Measurements from ENCODE around the gene GTF3C5.
"Not testable (repeated sequence)": the region's sequence is repeated elsewhere in the genome, so short reads cannot be mapped to it uniquely, and the experiment has no call there.

- not testable (repeated sequence) for TF ChIP-seq CUX1 (IDR thresholded peaks at IDR 0.05; ENCODE audit: insufficient replicate concordance, low read depth, low read length); RELA (IDR thresholded peaks at IDR 0.05; ENCODE audit: borderline replicate concordance, partially characterized antibody); EP300 (IDR thresholded peaks at IDR 0.05; ENCODE audit: borderline replicate concordance in 1 of 2, control insufficient read depth in 1 of 2, low read depth in 2 of 2, low read length in 2 of 2); CTCF (IDR thresholded peaks at IDR 0.05 in 2 of 3, conservative IDR thresholded peaks at IDR 0.05 in 1 of 3; ENCODE audit: control insufficient read depth in 2 of 3, extremely low read depth in 1 of 3, insufficient read depth in 1 of 3, low read depth in 3 of 3, low read length in 3 of 3); JUND (IDR thresholded peaks at IDR 0.05; ENCODE audit: low read depth, low read length); POLR2A (IDR thresholded peaks at IDR 0.05; ENCODE audit: low read depth, low read length); BCL3 (IDR thresholded peaks at IDR 0.05; ENCODE audit: borderline replicate concordance, insufficient read depth, low read depth, low read length, poor library complexity, severe bottlenecking); NR2C2 (IDR thresholded peaks at IDR 0.05; ENCODE audit: borderline replicate concordance, control insufficient read depth, insufficient read length, low read depth); ZNF687 (IDR thresholded peaks at IDR 0.05)
Observed at GRCh38 chr9:133086212-133086860, 55.5 kb downstream of the GTF3C5 start.
